ENCODE measurements around the gene CMKLR1.

GRCh38 chr12:108379823-108380222 lies 40.7 kb upstream of the CMKLR1 start:
- TF ChIP-seq CTCF (IDR thresholded peaks at IDR 0.05; ENCODE audit: insufficient read depth, low read depth, low read length) (no peak), EZH2 (IDR thresholded peaks at IDR 0.05; ENCODE audit: insufficient read depth, low read length) (no peak)
